ENCODE results near the gene BAG3.

GRCh38 chr10:119670717-119671116 lies 19.5 kb downstream of the BAG3 start:
- TF ChIP-seq CTCF (IDR thresholded peaks at IDR 0.05) (no peak), EZH2 (IDR thresholded peaks at IDR 0.05) (no peak), EZH2phosphoT487 (IDR thresholded peaks at IDR 0.05) (no peak)
